ENCODE results near the gene SKAP2. TPM values are rescaled to one million over a fixed set of nuclear protein-coding genes. Genes with fewer than 3 reads are reported as not detected.

The SKAP2 gene
- total and polyA plus RNA-seq, 10 of the 15 experiments (the other 5 are each of a cell fraction or from before 2014, with no cell fraction given): 10.9 to 40.6 (median 23.5) TPM

DNA sequence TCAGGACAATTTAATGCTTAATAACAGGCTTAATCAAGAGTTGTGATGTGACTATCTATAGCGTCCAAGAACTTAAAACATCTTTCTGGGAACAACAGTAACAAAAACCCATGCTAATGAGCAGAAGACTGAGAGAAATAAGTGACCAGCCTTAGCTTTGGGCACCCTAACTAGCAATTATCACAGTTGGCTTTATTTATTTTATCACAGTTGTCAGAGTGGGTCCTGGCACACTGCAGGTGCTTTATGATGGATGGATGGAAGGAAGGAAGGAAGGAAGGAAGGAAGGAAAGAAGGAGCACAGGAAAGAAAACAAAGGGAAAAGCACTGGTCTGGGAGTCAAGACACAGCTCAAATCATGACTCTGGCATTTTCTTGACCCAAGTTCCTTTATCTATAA, 181.1 kb downstream of the SKAP2 start:
- no peak for TF ChIP-seq ZNF592 (IDR thresholded peaks at IDR 0.05)
- no peak for TF ChIP-seq MTA2 (IDR thresholded peaks at IDR 0.05; ENCODE audit: low read depth)
- TF ChIP-seq IKZF2 (IDR thresholded peaks at IDR 0.05): no peak
- no peak for TF ChIP-seq IKZF1 (conservative IDR thresholded peaks at IDR 0.05)
- no peak for TF ChIP-seq NFYB (IDR thresholded peaks at IDR 0.05; ENCODE audit: insufficient read depth, low read depth, low read length)
- no peak for TF ChIP-seq RUNX3 (IDR thresholded peaks at IDR 0.05; ENCODE audit: low read length)
- TF ChIP-seq, protein P1, sequence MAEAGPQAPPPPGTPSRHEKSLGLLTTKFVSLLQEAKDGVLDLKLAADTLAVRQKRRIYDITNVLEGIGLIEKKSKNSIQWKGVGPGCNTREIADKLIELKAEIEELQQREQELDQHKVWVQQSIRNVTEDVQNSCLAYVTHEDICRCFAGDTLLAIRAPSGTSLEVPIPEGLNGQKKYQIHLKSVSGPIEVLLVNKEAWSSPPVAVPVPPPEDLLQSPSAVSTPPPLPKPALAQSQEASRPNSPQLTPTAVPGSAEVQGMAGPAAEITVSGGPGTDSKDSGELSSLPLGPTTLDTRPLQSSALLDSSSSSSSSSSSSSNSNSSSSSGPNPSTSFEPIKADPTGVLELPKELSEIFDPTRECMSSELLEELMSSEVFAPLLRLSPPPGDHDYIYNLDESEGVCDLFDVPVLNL (IDR thresholded peaks at IDR 0.05; ENCODE audit: low read depth, low read length): no peak
- TF ChIP-seq REST (IDR thresholded peaks at IDR 0.05; ENCODE audit: low read depth, low read length): no peak
- no peak for TF ChIP-seq NR2F1 (conservative IDR thresholded peaks at IDR 0.05)
- no peak for TF ChIP-seq HDGF (IDR thresholded peaks at IDR 0.05)
- TF ChIP-seq ESRRA (IDR thresholded peaks at IDR 0.05; ENCODE audit: low read length): no peak
- no peak for TF ChIP-seq RBBP5 (conservative IDR thresholded peaks at IDR 0.05)
- TF ChIP-seq RAD51 (IDR thresholded peaks at IDR 0.05): no peak
- no peak for TF ChIP-seq CHD4 (IDR thresholded peaks at IDR 0.05)
- TF ChIP-seq MXI1 (IDR thresholded peaks at IDR 0.05; ENCODE audit: low read depth, low read length): no peak
- no peak for TF ChIP-seq GATAD2B (conservative IDR thresholded peaks at IDR 0.05; ENCODE audit: low read depth)
- ATAC-seq (no peak), FAIRE-seq (no peak), DNase-seq (ENCODE audit: low read depth, low spot score) (no peak)
- SMC1A ChIA-PET (ENCODE audit: uncharacterized antibody, unreplicated experiment): interaction anchor here (0.9 to 3.2 kb wide), 9 partner anchors 8 to 1238 kb away, joined by 4 to 15 read pairs (median 5); no protein-coding TSS in a partner anchor
- Histone ChIP-seq H3K4me2 (ENCODE audit: control insufficient read depth, insufficient read depth) (no peak overlapping the region), H3K4me3 (no peak overlapping the region), H3K9me3 (replicated peaks; ENCODE audit: control insufficient read depth, insufficient read depth, low read length) (no peaks in the 10 kb centered on the region), H4K20me1 (ENCODE audit: control insufficient read depth, insufficient read depth) (no peaks in the 10 kb centered on the region), H3K36me3 (ENCODE audit: control insufficient read depth in 2 of 2, insufficient read depth in 2 of 2, low read length in 1 of 2) (no peaks in the 10 kb centered on the region), H2AFZ (ENCODE audit: control insufficient read depth, low read depth, low read length) (no peak overlapping the region), H3K79me2 (ENCODE audit: control insufficient read depth, insufficient read depth, low read length) (no peaks in the 10 kb centered on the region), H3K27me3 (replicated peaks in 1 of 2; ENCODE audit: control insufficient read depth in 2 of 2, insufficient read depth in 2 of 2, low read length in 1 of 2) (no peaks in the 10 kb centered on the region), H3K4me1 (ENCODE audit: control insufficient read depth, insufficient read depth, low read length) (peaks cover 4% of the 10 kb centered on the region; the same call in 1 of the 2 replicates), H3K9ac (ENCODE audit: control insufficient read depth, insufficient read depth, low read length) (no peak overlapping the region), H3K27ac (ENCODE audit: control insufficient read depth, insufficient read depth) (no peak overlapping the region)
- intact Hi-C loops (cut with micrococcal nuclease; ENCODE audit: unreplicated experiment): no loop called here
- 94% methylated on average over 1 of the region's 1 CpG for WGBS (ENCODE audit: insufficient coverage, insufficient replicate concordance, low lambda C conversion rate, missing lambda C conversion rate)
- RAD21 ChIA-PET (ENCODE audit: unreplicated experiment): interaction anchor here (1.0 to 3.7 kb wide), 5 partner anchors 12 to 479 kb away, joined by 3 to 46 read pairs (median 4); no protein-coding TSS in a partner anchor
- no TSS peak for BruUV-seq (replicated peaks)
- in situ Hi-C loops (cut with MboI): no loop called here
- POLR2A ChIA-PET: no interaction called here
- CTCF ChIA-PET: interaction anchor here (0.8 to 4.8 kb wide), 22 partner anchors 11 to 791 kb away, joined by 3 to 100 read pairs (median 6); no protein-coding TSS in a partner anchor

All from GM12878 (cell line).